Kidney epithelial cell (primary cell): ENCODE measurements around the gene C1orf226. TPM values are rescaled to one million over a fixed set of nuclear protein-coding genes. Genes with fewer than 3 reads are reported as not detected.

ENCODE experiments used
- DNase-seq: peaks from one replicate; pipeline ENCODE4 v3.0.0-alpha.2; 2010; ENCODE audit warnings: low read depth
- H3K27me3 ChIP-seq: 2 replicates; pipeline ENCODE4 v1.6.0; 2011; ENCODE audit warnings: low read length; ENCODE audit not compliant: control insufficient read depth, insufficient read depth
- H3K36me3 ChIP-seq: 2 replicates; pipeline ENCODE4 v1.5.1; 2011; ENCODE audit warnings: low read length; ENCODE audit not compliant: control insufficient read depth, insufficient read depth
- H3K4me3 ChIP-seq: 2 replicates; pipeline ENCODE4 v1.5.1; 2011; ENCODE audit warnings: low read depth, mild to moderate bottlenecking, control low read depth, low read length
- total RNA-seq: library from RNA; depleted of rRNA; stranded (reverse); fragments of >200 nt; gene quantifications from 2 replicates; pipeline ENCODE4 v1.2.3, GENCODE V29; 2015
- TF ChIP-seq, protein P1 (sequence below): IDR thresholded peaks from 2 replicates; pipeline ENCODE4 v1.5.1; 2011; ENCODE audit warnings: mild to moderate bottlenecking, moderate library complexity, low read length, control low read depth, inconsistent platforms; ENCODE audit not compliant: insufficient read depth, poor library complexity, severe bottlenecking

C1orf226 gene
- total RNA-seq, 1 donor from 2014 or later: 3.7 TPM

DNA sequence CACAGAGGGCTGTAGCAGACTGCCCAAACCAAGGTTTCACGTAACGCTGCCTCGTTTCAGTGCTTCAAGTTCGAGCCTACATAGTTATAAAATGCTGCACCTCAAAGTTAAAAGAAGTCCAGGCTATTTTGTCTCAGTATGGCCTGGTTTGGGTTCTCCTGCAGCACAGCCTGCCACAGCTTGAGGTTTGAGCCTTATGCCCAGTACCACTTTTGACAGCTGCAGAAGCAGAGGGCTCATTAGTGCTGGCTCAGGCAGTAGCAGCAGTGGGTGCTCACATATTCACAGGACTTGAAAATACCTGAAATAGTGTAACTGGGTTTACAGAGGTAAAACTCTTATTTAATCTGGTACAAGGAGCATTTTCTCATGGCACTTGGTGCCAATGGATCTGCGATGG lies 20.2 kb upstream of the C1orf226 start:
- no peak overlapping the region for H3K4me3 ChIP-seq
- H3K27me3 ChIP-seq: no peaks in the 10 kb centered on the region
- no peak for DNase-seq
- TF ChIP-seq, protein P1, sequence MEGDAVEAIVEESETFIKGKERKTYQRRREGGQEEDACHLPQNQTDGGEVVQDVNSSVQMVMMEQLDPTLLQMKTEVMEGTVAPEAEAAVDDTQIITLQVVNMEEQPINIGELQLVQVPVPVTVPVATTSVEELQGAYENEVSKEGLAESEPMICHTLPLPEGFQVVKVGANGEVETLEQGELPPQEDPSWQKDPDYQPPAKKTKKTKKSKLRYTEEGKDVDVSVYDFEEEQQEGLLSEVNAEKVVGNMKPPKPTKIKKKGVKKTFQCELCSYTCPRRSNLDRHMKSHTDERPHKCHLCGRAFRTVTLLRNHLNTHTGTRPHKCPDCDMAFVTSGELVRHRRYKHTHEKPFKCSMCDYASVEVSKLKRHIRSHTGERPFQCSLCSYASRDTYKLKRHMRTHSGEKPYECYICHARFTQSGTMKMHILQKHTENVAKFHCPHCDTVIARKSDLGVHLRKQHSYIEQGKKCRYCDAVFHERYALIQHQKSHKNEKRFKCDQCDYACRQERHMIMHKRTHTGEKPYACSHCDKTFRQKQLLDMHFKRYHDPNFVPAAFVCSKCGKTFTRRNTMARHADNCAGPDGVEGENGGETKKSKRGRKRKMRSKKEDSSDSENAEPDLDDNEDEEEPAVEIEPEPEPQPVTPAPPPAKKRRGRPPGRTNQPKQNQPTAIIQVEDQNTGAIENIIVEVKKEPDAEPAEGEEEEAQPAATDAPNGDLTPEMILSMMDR: no peak
- H3K36me3 ChIP-seq: no peaks in the 10 kb centered on the region

DNA sequence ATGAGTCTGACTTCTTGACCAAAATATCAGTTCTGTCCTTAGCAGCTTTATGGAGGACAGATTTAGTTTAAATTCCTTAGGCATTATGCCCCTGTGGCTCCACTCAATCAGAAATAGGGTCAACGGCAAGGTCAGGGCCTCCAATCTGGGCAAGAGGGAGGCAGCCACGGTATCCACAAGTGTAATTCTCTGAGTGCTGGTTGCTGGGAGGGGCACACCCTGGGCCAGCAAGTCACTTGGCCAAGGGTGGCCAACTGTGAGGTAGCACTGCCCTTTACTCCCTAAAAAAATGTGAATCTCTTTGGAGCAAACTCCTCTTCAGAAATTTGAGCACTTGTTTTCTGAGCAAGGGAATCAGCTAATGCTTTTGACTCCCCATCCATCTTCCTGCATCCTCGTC lies 17.7 kb upstream of the C1orf226 start:
- DNase-seq: no peak
- TF ChIP-seq, protein P1: no peak
- no peaks in the 10 kb centered on the region for H3K36me3 ChIP-seq
- no peaks in the 10 kb centered on the region for H3K27me3 ChIP-seq
- no peak overlapping the region for H3K4me3 ChIP-seq

DNA sequence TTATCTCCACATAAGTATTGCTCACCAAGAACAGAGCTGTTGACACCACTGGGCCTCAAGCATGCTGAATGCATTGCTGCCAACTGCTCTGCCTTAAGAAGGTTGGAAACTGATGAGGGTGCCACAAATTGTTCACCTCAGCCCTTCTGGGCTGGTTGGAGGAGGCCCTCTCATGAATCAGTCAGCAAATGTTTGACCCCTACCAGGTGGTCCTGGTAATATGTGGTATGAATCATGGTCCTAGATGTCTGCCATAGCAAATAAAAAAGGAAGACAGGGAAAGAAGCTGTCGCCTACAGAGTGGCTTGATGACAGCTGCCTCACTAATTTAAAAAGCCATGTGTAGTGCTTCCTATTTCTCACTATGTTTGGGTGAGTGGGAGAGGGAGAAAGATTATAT lies 17.0 kb upstream of the C1orf226 start:
- no peak overlapping the region for H3K4me3 ChIP-seq
- H3K27me3 ChIP-seq: no peaks in the 10 kb centered on the region
- no peaks in the 10 kb centered on the region for H3K36me3 ChIP-seq
- DNase-seq: no peak
- TF ChIP-seq, protein P1: no peak

DNA sequence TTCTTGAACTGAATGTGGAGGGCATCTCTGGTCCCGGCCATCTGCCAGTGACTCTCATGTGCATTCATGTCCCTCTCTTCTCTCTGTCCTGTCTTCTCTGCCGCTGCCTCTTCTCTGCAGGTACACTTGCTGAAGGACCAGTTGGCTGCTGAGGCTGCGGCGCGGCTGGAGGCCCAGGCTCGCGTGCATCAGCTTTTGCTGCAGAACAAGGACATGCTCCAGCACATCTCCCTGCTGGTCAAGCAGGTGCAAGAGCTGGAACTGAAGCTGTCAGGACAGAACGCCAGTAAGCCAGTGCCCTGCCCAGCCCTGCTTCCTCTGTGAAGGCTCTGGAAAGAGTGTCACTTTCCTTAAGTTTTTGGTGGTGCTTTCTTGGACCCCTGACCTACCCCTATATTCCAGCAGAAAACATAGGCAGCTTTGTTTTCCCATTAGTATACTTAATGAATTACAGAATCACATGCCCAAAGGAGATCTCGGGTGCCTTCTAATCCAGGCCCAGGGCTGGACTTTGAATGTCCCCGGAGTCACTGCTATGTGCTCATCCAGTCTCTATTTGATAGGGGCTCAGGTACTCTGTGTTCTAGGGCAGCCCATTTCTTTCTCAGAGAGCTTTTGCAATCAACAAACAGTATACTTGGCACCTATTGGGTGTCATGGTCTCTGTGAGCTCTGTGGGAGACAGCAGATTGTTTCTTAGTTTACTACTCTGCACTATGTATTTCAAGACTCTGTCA lies 16.1 kb upstream of the C1orf226 start:
- no peak for DNase-seq
- Histone ChIP-seq H3K27me3 (no peaks in the 10 kb centered on the region), H3K36me3 (no peaks in the 10 kb centered on the region), H3K4me3 (no peak overlapping the region)
- TF ChIP-seq, protein P1: no peak

DNA sequence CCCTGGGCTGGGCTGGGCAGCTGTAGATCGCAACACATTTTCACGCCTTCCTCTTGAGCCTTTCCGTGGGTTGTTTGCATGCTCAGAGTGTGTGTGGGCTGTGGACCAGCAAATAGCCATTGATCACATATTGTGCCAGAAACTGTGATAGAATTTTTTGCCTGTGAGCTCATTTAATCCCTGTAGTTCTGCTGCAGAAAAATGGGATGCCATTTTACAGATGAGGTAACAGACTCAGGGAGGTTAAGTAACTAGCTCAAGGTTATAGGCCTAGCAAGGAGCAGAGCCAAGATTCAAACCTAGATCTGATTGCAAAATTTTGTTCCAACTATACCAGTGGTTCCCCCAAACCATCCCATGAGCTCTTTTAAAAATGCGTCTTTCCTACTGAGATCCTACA lies 15.4 kb upstream of the C1orf226 start:
- DNase-seq: no peak
- TF ChIP-seq, protein P1: no peak
- Histone ChIP-seq H3K36me3 (no peaks in the 10 kb centered on the region), H3K27me3 (no peaks in the 10 kb centered on the region), H3K4me3 (no peak overlapping the region)

DNA sequence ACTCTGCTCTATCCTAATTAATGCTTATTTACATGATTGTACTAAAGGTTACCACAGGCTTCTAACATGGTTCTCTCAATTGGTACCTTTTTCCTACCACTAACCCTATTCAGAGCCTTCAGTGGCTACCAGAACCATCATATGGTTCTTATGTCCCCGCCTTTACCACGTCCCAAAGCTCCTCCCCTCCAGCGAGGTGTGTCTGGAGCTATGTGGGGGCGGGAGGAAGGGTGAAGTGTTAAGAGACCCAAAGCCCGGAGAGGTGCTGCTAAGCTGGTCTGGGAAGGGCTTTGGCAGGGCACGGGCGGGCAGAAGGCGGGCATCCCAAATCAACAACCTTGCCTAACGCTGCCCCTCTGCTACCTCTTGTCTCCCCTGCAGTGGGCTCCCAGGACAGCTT lies 14.9 kb upstream of the C1orf226 start:
- no peaks in the 10 kb centered on the region for H3K27me3 ChIP-seq
- H3K36me3 ChIP-seq: no peaks in the 10 kb centered on the region
- TF ChIP-seq, protein P1: no peak
- DNase-seq: no peak
- H3K4me3 ChIP-seq: no peak overlapping the region
